T-helper 2 cell treated with Interferon-gamma antibody and Interleukin-4, amounts not matched to agents 100 ng/mL and 5 ng/mL, for 36 hours (primary cell): ENCODE data around the gene ARID4B. TPM values are rescaled to one million over a fixed set of nuclear protein-coding genes. Genes with fewer than 3 reads are reported as not detected.

ENCODE experiments used
- intact Hi-C: fragments of 100-400 bp; cut with micrococcal nuclease; formaldehyde crosslinking; loops from one replicate; pipeline ENCODE4 v1.15.1; 2023
- total RNA-seq: library from RNA; stranded (reverse); gene quantifications from 2 replicates; pipeline ENCODE4 v1.2.3, GENCODE V29; 2022

ARID4B gene
- total RNA-seq, 1 donor from 2014 or later = 44.0 TPM

DNA sequence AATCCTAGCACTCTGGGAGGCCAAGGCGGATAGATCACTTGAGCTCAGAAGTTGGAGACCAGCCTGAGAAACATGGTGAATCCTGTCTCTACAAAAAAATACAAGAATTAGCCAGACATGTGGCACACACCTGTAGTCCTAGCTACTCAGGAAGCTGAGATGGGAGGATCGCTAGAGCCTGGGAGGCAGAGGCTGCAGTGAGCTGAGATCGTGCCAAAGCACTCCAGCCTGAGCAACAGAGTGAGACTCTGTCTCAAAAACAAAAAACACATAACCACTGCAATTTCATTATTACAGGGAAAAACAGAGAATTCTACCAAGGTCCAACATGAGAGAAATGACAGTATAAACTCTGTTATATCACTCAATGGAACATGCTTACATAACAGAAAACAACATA is 194.9 kb downstream of the ARID4B start:
- intact Hi-C loops = no loop called here

GRCh38 chr1:235131961-235132360 is 196.0 kb downstream of the ARID4B start:
- intact Hi-C loops = no loop called here

- intact Hi-C loops = no loop called here
These were observed 197.2 kb downstream of the ARID4B start for GRCh38 chr1:235130766-235131270.

DNA sequence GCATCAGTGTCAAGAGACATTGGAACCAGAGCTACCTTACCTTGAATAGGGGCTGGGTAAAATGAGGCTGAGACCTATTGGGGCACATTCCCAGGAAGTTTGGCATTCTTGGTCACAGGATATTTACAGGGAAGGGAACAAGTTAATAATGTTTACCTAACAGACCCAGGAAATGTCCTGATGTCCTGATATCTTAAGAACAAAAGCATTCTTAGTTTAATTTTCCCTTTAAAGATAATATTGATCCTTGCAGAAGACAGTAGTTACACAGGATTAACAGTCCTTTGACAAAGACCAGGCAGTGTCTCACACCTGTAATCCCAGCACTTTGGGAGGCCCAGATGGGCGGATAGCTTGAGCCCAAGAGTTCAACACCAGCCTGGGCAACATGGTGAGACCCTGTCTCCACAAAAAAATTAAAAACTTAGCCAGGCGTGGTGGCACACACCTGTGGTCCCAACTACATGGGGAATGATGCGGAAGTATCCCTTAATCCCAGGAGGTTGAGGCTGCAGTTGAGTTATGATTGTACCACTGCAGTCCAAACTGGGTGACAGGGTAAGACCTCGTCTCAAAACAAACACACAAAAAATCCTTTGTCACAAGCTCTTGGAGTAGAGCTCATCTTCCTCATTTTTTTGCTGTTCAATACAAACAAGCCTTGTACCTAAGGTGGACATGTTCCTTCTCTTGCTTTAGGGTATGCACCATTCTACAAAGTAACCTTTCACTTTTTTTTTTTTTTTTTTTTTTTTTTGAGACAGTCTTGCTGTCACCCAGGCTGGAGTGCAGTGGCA is 198.0 kb downstream of the ARID4B start:
- intact Hi-C loops = loop anchor here (2.0 to 5.0 kb wide), 2 partner anchors 375 to 758 kb away; partner anchors contain the start of genes B3GALNT2 and COA6

GRCh38 chr1:235128456-235129328 is 199.3 kb downstream of the ARID4B start, which contains the start of gene TOMM20:
Gene TOMM20, minus strand, starts transcription at chr1:235128837. Its CDS starts 122 bp downstream, at chr1:235128715.
- intact Hi-C loops = loop anchor here (1.0 to 5.0 kb wide), 5 partner anchors 24 to 756 kb away; partner anchors contain the start of genes ARID4B, B3GALNT2, COA6 and GGPS1

GRCh38 chr1:235127732-235128455 is 200.1 kb downstream of the ARID4B start:
- intact Hi-C loops = loop anchor here (1.0 to 5.0 kb wide), 5 partner anchors 24 to 756 kb away; partner anchors contain the start of genes ARID4B, B3GALNT2, COA6 and GGPS1

DNA sequence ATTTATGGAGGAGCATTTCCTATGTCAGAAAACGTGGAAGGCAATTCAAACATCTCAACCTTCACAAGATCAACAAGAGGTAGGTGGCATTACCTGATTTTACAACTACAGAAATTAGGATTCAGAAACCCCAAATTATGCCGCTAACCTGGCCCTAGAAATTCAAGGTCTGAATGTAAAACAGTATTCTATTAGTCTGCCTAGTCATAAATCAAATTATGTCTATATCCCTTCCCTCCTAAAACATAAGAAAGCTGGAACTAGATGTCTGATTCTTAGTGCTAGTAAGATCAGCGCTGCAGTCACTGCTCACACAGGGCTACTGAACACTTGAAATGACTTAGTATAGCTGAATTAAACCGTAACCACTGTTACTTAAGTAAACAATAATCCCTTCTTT is 200.8 kb downstream of the ARID4B start:
- intact Hi-C loops = loop anchor here (5.0 kb wide), 1 partner anchor 755 kb away; the partner anchor contains the start of gene COA6

GRCh38 chr1:235124665-235125064 is 203.3 kb downstream of the ARID4B start:
- intact Hi-C loops = loop anchor here (5.0 kb wide), 1 partner anchor 752 kb away; the partner anchor contains the start of gene COA6

DNA sequence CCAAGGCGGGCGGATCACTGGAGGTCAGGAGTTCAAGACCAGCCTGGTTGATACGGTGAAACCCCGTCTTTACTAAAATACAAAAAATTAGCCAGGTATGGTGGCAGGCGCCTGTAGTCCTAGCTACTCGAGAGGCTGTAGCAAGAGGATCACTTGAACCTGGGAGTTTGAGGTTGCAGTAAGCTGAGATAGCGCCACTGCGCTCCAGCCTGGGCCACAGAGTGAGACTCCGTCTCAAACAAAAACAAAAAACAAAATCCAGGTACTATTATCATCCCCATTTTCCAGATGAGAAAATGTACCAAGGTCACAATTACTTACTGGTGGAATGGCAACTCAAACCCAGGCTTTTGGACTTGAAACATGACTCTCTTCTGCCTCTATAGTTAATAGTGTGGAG is 203.9 kb downstream of the ARID4B start:
- intact Hi-C loops = no loop called here

DNA sequence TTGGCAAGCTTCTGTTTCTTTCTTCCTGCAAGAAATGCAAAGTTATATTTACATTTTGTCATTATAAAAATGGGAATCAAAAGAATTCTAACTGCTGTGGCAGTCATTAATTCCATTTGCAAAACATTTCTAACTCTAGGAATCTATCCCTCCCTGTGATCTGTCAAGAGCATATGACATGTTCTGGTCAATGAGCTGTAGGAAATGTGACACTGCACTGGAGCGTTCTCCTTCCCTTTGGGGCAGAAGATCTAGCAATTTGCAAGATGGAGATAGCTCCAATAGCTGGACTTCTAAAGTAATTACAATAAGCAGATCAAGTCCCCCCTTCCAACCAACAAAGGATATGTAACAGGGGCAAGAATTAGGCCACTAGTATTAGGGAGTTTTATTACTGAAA is 205.6 kb downstream of the ARID4B start:
- intact Hi-C loops = no loop called here

Other genes with a start within 250 kb of the ARID4B start
- 70.6 and 78.6 TPM in 2 replicates for gene TOMM20, start 199.3 kb downstream of the ARID4B start, total RNA-seq
- 101 and 102 TPM in 2 replicates for gene RBM34, start 166.9 kb downstream of the ARID4B start, total RNA-seq
- 24.5 and 30.1 TPM in 2 replicates for gene GGPS1, start 391 bp upstream of the ARID4B start, total RNA-seq
- 25.1 and 28.2 TPM in 2 replicates for gene TBCE, start 39.2 kb upstream of the ARID4B start, total RNA-seq
- gene B3GALNT2, start 176.3 kb upstream of the ARID4B start, total RNA-seq = 8.5 and 9.6 TPM in 2 replicates